K562 (cell line): ENCODE results near the gene ZBTB48. TPM values are rescaled to one million over a fixed set of nuclear protein-coding genes. Genes with fewer than 3 reads are reported as not detected.

Source experiments
- ATAC-seq: fragments of 200-7000 bp; cut with Tn5 transposase; 3 replicates; pipeline ENCODE4 v1.9.1; 2020; ENCODE audit warnings: moderate library complexity
- BruUV-seq: library from RNA; stranded (reverse); fragments of 400-500 nt; replicated peaks from 2 replicates; lab custom pipeline; 2021; lab: Mats Ljungman, UMichigan
- CTCF ChIA-PET: fragments of 300-600 bp; formaldehyde crosslinking; extraction: SDS; loops from one replicate; lab custom pipeline; 2021; ENCODE audit warnings: low intra/inter-chr PET ratio; lab: Yijun Ruan, JAX
- POLR2A ChIA-PET: fragments of 300-600, 350-650 bp; sonication (Branson Sonifier 250); formaldehyde crosslinking; extraction: SDS; loops from one replicate; lab custom pipeline; 2021; ENCODE audit warnings: antibody characterized with exemption, inconsistent platforms; lab: Yijun Ruan, JAX
- DNase-seq, 4 experiments: peaks; one replicate each; pipeline versions ENCODE4 v3.0.0 to v3.0.0-alpha.2; 2011 to 2018; ENCODE audit warnings: low spot score in 3 of 4, mixed read lengths in 3 of 4; ENCODE audit errors: extremely low read depth in 1 of 4
- FAIRE-seq: peaks from 2 replicates; lab custom pipeline; 2011; peaks lifted over from hg19 to GRCh38; lab: Jason Lieb, UNC
- H2AFZ ChIP-seq: 2 replicates; pipeline ENCODE4 v1.6.0; 2011; ENCODE audit warnings: low read depth, low read length, control low read depth, inconsistent platforms
- H3K27ac ChIP-seq: fragments of 200-600 bp; 3 replicates; pipeline ENCODE4 v1.8.0; 2011; ENCODE audit warnings: low read depth, mild to moderate bottlenecking, control low read depth, inconsistent platforms, low read length, moderate library complexity, mixed read lengths; ENCODE audit errors: extremely low read depth
- H3K27me3 ChIP-seq, 2 experiments: fragments of 300-600 bp in 1 of 2; 2 replicates in 1 of 2; 3 replicates in 1 of 2; pipeline versions ENCODE4 v1.6.0 to v1.8.0; 2011; ENCODE audit warnings: inconsistent platforms in 2 of 2, low read length in 2 of 2, mild to moderate bottlenecking in 1 of 2, mixed read lengths in 1 of 2, moderate library complexity in 1 of 2; ENCODE audit not compliant: control insufficient read depth in 2 of 2, insufficient read depth in 2 of 2
- H3K36me3 ChIP-seq: fragments of 300-600 bp; 3 replicates; pipeline ENCODE4 v1.8.0; 2011; ENCODE audit warnings: mild to moderate bottlenecking, low read length, inconsistent platforms; ENCODE audit not compliant: control insufficient read depth, insufficient read depth
- H3K4me1 ChIP-seq, 2 experiments: fragments of 200-600 bp in 1 of 2; replicated peaks in 1 of 2; 2 replicates in 1 of 2; 3 replicates in 1 of 2; pipeline versions ENCODE4 v1.5.1 to v1.8.0; 2011; ENCODE audit warnings: inconsistent platforms in 2 of 2, low read length in 2 of 2, mild to moderate bottlenecking in 1 of 2, mixed read lengths in 1 of 2, moderate library complexity in 1 of 2; ENCODE audit not compliant: control insufficient read depth in 2 of 2, insufficient read depth in 2 of 2
- H3K4me2 ChIP-seq: 2 replicates; pipeline ENCODE4 v1.6.1; 2011; ENCODE audit warnings: low read length, control low read depth, inconsistent platforms, mixed read lengths; ENCODE audit not compliant: insufficient read depth
- H3K4me3 ChIP-seq: fragments of 200-600 bp; sonication (generic), shearing (Covaris generic); 2 replicates; pipeline ENCODE4 v1.5.1; 2016; ENCODE audit warnings: control low read depth, inconsistent platforms
- H3K79me2 ChIP-seq: fragments of 200-600 bp; 3 replicates; pipeline ENCODE4 v1.8.0; 2011; ENCODE audit warnings: low read length, inconsistent platforms; ENCODE audit not compliant: control insufficient read depth, insufficient read depth
- H3K9ac ChIP-seq, 2 experiments: 2 replicates each; pipeline versions ENCODE4 v1.6.0 to v1.6.1; 2011; ENCODE audit warnings: low read depth in 2 of 2, low read length in 2 of 2, control low read depth in 1 of 2, inconsistent platforms in 1 of 2, mild to moderate bottlenecking in 1 of 2, mixed read lengths in 1 of 2; ENCODE audit not compliant: insufficient read depth in 1 of 2
- H3K9me1 ChIP-seq: one replicate; pipeline ENCODE4 v1.6.0; 2011; ENCODE audit warnings: inconsistent platforms, mild to moderate bottlenecking, low read length, moderate library complexity; ENCODE audit not compliant: control insufficient read depth, insufficient read depth
- H3K9me3 ChIP-seq: replicated peaks from 2 replicates; pipeline ENCODE4 v1.5.1; 2011; ENCODE audit warnings: low read depth, low read length, inconsistent platforms; ENCODE audit not compliant: control insufficient read depth, insufficient read depth
- H4K20me1 ChIP-seq: replicated peaks from 2 replicates; pipeline ENCODE4 v1.6.1; 2011; ENCODE audit warnings: low read length, inconsistent platforms, mixed read lengths; ENCODE audit not compliant: control insufficient read depth, insufficient read depth
- ATF4 ChIP-seq: fragments of 450-650 bp; formaldehyde crosslinking; IDR thresholded peaks from 2 replicates; pipeline ENCODE4 v1.4.0; 2022; ENCODE audit warnings: mild to moderate bottlenecking, moderate library complexity
- BRF1 ChIP-seq: IDR thresholded peaks from 3 replicates; pipeline ENCODE4 v1.6.1; 2011; ENCODE audit warnings: borderline replicate concordance, mild to moderate bottlenecking; ENCODE audit not compliant: insufficient read length; ENCODE audit errors: extremely low read depth
- BRF2 ChIP-seq: IDR thresholded peaks from 3 replicates; pipeline ENCODE4 v1.6.1; 2011; ENCODE audit warnings: borderline replicate concordance, mild to moderate bottlenecking; ENCODE audit not compliant: insufficient read length, insufficient read depth
- NKRF ChIP-seq: fragments of 450-650 bp; IDR thresholded peaks from 2 replicates; pipeline ENCODE4 v1.6.1; 2016; ENCODE audit warnings: borderline replicate concordance
- PCBP2 ChIP-seq: fragments of 200-400 bp; formaldehyde crosslinking; IDR thresholded peaks from 2 replicates; pipeline ENCODE4 v1.6.1; 2018; ENCODE audit warnings: low read length, low read depth, mild to moderate bottlenecking, moderate library complexity; ENCODE audit not compliant: poor library complexity, severe bottlenecking
- SAFB2 ChIP-seq: fragments of 200-400 bp; formaldehyde crosslinking; IDR thresholded peaks from 2 replicates; pipeline ENCODE4 v1.6.1; 2018; ENCODE audit warnings: borderline replicate concordance, low read length, low read depth, moderate library complexity; ENCODE audit not compliant: severe bottlenecking
- SIN3B ChIP-seq: fragments of 450-650 bp; IDR thresholded peaks from 2 replicates; pipeline ENCODE4 v1.6.1; 2017; ENCODE audit warnings: low read depth, mild to moderate bottlenecking, moderate library complexity
- SNAPC5 ChIP-seq: fragments of 250-450 bp; sonication (Bioruptor Pico); IDR thresholded peaks from 2 replicates; pipeline ENCODE4 v1.8.0; 2021; ENCODE audit warnings: moderate library complexity, mild to moderate bottlenecking, inconsistent platforms
- TBL1XR1 ChIP-seq, 2 experiments: IDR thresholded peaks; 2 replicates each; pipeline ENCODE4 v1.6.1; 2012; ENCODE audit warnings: improper control_type of control experiment in 2 of 2, low read length in 2 of 2, mild to moderate bottlenecking in 1 of 2
- USF1 ChIP-seq: sonication (generic); formaldehyde crosslinking; IDR thresholded peaks from 2 replicates; pipeline ENCODE4 v1.9.0; 2022; ENCODE audit warnings: mild to moderate bottlenecking, missing genetic modification reagents
- ZBED1 ChIP-seq: IDR thresholded peaks from 2 replicates; pipeline ENCODE4 v1.6.1; 2014
- ZBTB7A ChIP-seq: IDR thresholded peaks from 2 replicates; pipeline ENCODE4 v1.6.1; 2011; ENCODE audit warnings: low read depth, mild to moderate bottlenecking, low read length, moderate library complexity, borderline replicate concordance; ENCODE audit not compliant: control insufficient read depth
- ZNF121 ChIP-seq: sonication (generic); formaldehyde crosslinking; conservative IDR thresholded peaks from 2 replicates; pipeline ENCODE4 v1.8.0; 2022; ENCODE audit warnings: missing genetic modification reagents
- ZNF311 ChIP-seq: fragments of 250-450 bp; sonication (Bioruptor Pico); IDR thresholded peaks from 2 replicates; pipeline ENCODE4 v1.4.0; 2020; ENCODE audit warnings: mild to moderate bottlenecking, moderate library complexity
- WGBS: fragments of 100-300 bp; shearing (Covaris generic); methylation state at CpG from one replicate; pipeline ENCODE4 v1.1.6; 2016; ENCODE audit warnings: low coverage, mixed read lengths; ENCODE audit not compliant: insufficient coverage; ENCODE audit errors: missing lambda C conversion rate; 5-methylcytosine and 5-hydroxymethylcytosine counted together
- in situ Hi-C: fragments of 300-500 bp; cut with MboI; formaldehyde crosslinking; loops from 4 replicates; pipeline ENCODE4 v1.15.0; 2018; ENCODE audit warnings: inconsistent platforms, mixed read lengths
- intact Hi-C: fragments of 100-400 bp; cut with micrococcal nuclease; formaldehyde crosslinking; loops from 2 replicates; pipeline ENCODE4 v1.14.2; 2022
- polyA plus RNA-seq, 8 experiments: library from polyadenylated mRNA; depleted of rRNA in 4 of 8; stranded (reverse) in 5 of 8; unstranded in 3 of 8; fragments of >200 nt; fragmentation: Nextera tagmentation in 2 of 8; fragmentation: Illumina TruSeq in 1 of 8; extraction: Ambion mirVana in 2 of 8; extraction: Trizol in 1 of 8; gene quantifications; 2 replicates each; pipeline versions ENCODE4 v1.2.1 to v1.2.3, GENCODE V29; 2011 to 2014; ENCODE audit warnings: inconsistent platforms in 1 of 8, missing spikeins in 1 of 8
- total RNA-seq, 7 experiments: library from RNA; depleted of rRNA in 6 of 7; stranded (reverse); fragments of >200 nt in 6 of 7; fragmentation: Illumina TruSeq in 2 of 7; extraction: Trizol in 2 of 7; gene quantifications; 2 replicates each; pipeline versions ENCODE4 v1.2.1 to v1.2.3, GENCODE V29; 2011 to 2021; ENCODE audit warnings: low replicate concordance in 1 of 7

Gene ZBTB48
- total and polyA plus RNA-seq, 9 of the 15 experiments (the other 6 are each of a cell fraction or from before 2014, with no cell fraction given) = 1.9 to 66.9 (median 29.5) TPM

GRCh38 chr1:6545276-6546112 is 34.3 kb upstream of the ZBTB48 start (continued):
- TF ChIP-seq BRF2 (no peak), SAFB2 (no peak), NKRF (no peak), BRF1 (no peak)

- Histone ChIP-seq H3K4me1 (no peaks in the 10 kb centered on the region), H2AFZ (no peak overlapping the region), H4K20me1 (0 out of 2 replicates have a peak, but pooled peaks cover 6% of the 10 kb centered on the region), H3K27me3 (no peaks in the 10 kb centered on the region), H3K36me3 (peaks cover 94% of the 10 kb centered on the region), H3K79me2 (peaks cover 14% of the 10 kb centered on the region), H3K27ac (no peak overlapping the region), H3K4me2 (no peak overlapping the region), H3K9me3 (no peaks in the 10 kb centered on the region), H3K9ac (no peak overlapping the region), H3K9me1 (no peaks in the 10 kb centered on the region), H3K4me3 (no peak overlapping the region)
- no TSS peak for BruUV-seq
- FAIRE-seq (no peak), ATAC-seq (no peak; the same call in 1 of the 3 replicates), DNase-seq (no peak)
- CTCF ChIA-PET = no interaction called here
- no peak for TF ChIP-seq SNAPC5 (CRISPR knock-in tag)
- TF ChIP-seq ATF4 (CRISPR knock-in tag) = no peak
- no peak for TF ChIP-seq ZBTB7A
- TF ChIP-seq ZBED1 = no peak
- TF ChIP-seq SIN3B = no peak
- TF ChIP-seq PCBP2 = no peak
- TF ChIP-seq ZNF311 (CRISPR knock-in tag) = no peak
- no peak for TF ChIP-seq ZNF121 (CRISPR knock-in tag)
- no peak for TF ChIP-seq USF1 (CRISPR knock-in tag)
- no peak for TF ChIP-seq TBL1XR1 (IDR thresholded peaks at IDR 0.05; ENCODE audit: low read length in 2 of 2)
- intact Hi-C loops (no loop called here), in situ Hi-C loops (no loop called here)
- WGBS = 90% methylated on average over 5 of the region's 5 CpGs
- POLR2A ChIA-PET = interaction anchor here (0.6 to 0.7 kb wide), 2 partner anchors 26 to 153 kb away, joined by 3 read pairs; no protein-coding TSS in a partner anchor
Measured at GRCh38 chr1:6546326-6546725, 33.5 kb upstream of the ZBTB48 start.
